ENCODE data around the gene VAV3. TPM values are rescaled to one million over a fixed set of nuclear protein-coding genes. Genes with fewer than 3 reads are reported as not detected.

Gene VAV3
- total and polyA plus RNA-seq, 2 of the 13 experiments (the other 11 are each of a cell fraction or from before 2014, with no cell fraction given), result 15.9 to 29.8 TPM

DNA sequence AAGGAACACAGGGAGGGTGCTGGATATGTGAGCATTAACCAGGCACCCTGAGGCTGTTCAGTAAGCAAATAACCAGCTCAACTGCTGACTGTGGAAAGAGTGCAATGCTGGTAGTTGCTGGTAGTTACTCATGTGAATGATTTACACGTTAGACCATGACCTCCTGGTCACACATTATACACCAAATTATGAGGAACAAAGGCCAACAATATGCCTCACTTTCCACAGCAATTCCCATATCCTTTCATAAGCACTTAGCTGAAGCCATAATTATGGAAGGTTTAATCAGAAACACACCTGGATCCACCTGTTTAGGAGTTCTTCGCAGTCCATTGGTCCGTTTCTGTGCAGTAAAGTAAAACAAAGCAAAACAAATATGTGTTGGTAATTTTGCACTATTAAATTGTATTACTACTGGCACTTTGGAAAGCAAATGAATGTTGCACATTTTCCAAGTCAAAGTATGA lies 281.8 kb downstream of the VAV3 start (continued):
- TF ChIP-seq, protein P1, sequence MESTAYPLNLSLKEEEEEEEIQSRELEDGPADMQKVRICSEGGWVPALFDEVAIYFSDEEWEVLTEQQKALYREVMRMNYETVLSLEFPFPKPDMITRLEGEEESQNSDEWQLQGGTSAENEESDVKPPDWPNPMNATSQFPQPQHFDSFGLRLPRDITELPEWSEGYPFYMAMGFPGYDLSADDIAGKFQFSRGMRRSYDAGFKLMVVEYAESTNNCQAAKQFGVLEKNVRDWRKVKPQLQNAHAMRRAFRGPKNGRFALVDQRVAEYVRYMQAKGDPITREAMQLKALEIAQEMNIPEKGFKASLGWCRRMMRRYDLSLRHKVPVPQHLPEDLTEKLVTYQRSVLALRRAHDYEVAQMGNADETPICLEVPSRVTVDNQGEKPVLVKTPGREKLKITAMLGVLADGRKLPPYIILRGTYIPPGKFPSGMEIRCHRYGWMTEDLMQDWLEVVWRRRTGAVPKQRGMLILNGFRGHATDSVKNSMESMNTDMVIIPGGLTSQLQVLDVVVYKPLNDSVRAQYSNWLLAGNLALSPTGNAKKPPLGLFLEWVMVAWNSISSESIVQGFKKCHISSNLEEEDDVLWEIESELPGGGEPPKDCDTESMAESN (CRISPR knock-in tag; conservative IDR thresholded peaks at IDR 0.05), result no peak
- TF ChIP-seq FOXC1 (CRISPR knock-in tag; IDR thresholded peaks at IDR 0.05; ENCODE audit: borderline replicate concordance) (no peak), RAD21 (CRISPR knock-in tag; IDR thresholded peaks at IDR 0.05) (no peak), ZSCAN22 (CRISPR knock-in tag; IDR thresholded peaks at IDR 0.05) (no peak), FOXP1 (IDR thresholded peaks at IDR 0.05) (no peak), FOXP1 (CRISPR knock-in tag; IDR thresholded peaks at IDR 0.05) (peak; percentile 62; the same call in 1 of the 2 replicates), ZNF3 (CRISPR knock-in tag; IDR thresholded peaks at IDR 0.05) (no peak), HDAC6 (IDR thresholded peaks at IDR 0.05; ENCODE audit: low read depth, low read length) (no peak), ZNF772 (CRISPR knock-in tag; IDR thresholded peaks at IDR 0.05) (0 out of 2 replicates have a peak, but pooled peaks have one; percentile 27), ZNF768 (CRISPR knock-in tag; IDR thresholded peaks at IDR 0.05) (no peak), LCORL (IDR thresholded peaks at IDR 0.05) (no peak), LCORL (CRISPR knock-in tag; IDR thresholded peaks at IDR 0.05) (0 out of 2 replicates have a peak, but pooled peaks have one; percentile 19), HNRNPH1 (optimal IDR thresholded peaks at IDR 0.05; ENCODE audit: low read depth, low read length) (no peak), ZNF441 (CRISPR knock-in tag; IDR thresholded peaks at IDR 0.05; ENCODE audit: borderline replicate concordance) (peak; percentile 51; the same call in 1 of the 2 replicates), ZNF234 (CRISPR knock-in tag; conservative IDR thresholded peaks at IDR 0.05) (no peak), CENPX (CRISPR knock-in tag; IDR thresholded peaks at IDR 0.05) (no peak), DPF2 (CRISPR knock-in tag; IDR thresholded peaks at IDR 0.05; ENCODE audit: borderline replicate concordance, low read depth) (peak; percentile 70; the same call in 1 of the 2 replicates)
- TF ChIP-seq, protein P2, sequence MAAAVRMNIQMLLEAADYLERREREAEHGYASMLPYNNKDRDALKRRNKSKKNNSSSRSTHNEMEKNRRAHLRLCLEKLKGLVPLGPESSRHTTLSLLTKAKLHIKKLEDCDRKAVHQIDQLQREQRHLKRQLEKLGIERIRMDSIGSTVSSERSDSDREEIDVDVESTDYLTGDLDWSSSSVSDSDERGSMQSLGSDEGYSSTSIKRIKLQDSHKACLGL (CRISPR knock-in tag; IDR thresholded peaks at IDR 0.05), result no peak
- TF ChIP-seq, protein P3, sequence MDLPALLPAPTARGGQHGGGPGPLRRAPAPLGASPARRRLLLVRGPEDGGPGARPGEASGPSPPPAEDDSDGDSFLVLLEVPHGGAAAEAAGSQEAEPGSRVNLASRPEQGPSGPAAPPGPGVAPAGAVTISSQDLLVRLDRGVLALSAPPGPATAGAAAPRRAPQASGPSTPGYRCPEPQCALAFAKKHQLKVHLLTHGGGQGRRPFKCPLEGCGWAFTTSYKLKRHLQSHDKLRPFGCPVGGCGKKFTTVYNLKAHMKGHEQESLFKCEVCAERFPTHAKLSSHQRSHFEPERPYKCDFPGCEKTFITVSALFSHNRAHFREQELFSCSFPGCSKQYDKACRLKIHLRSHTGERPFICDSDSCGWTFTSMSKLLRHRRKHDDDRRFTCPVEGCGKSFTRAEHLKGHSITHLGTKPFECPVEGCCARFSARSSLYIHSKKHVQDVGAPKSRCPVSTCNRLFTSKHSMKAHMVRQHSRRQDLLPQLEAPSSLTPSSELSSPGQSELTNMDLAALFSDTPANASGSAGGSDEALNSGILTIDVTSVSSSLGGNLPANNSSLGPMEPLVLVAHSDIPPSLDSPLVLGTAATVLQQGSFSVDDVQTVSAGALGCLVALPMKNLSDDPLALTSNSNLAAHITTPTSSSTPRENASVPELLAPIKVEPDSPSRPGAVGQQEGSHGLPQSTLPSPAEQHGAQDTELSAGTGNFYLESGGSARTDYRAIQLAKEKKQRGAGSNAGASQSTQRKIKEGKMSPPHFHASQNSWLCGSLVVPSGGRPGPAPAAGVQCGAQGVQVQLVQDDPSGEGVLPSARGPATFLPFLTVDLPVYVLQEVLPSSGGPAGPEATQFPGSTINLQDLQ (CRISPR knock-in tag; IDR thresholded peaks at IDR 0.05), result no peak
- TF ChIP-seq, protein P4, sequence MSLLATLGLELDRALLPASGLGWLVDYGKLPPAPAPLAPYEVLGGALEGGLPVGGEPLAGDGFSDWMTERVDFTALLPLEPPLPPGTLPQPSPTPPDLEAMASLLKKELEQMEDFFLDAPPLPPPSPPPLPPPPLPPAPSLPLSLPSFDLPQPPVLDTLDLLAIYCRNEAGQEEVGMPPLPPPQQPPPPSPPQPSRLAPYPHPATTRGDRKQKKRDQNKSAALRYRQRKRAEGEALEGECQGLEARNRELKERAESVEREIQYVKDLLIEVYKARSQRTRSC (CRISPR knock-in tag; IDR thresholded peaks at IDR 0.05; ENCODE audit: low read depth), result no peak
- TF ChIP-seq, protein P5, sequence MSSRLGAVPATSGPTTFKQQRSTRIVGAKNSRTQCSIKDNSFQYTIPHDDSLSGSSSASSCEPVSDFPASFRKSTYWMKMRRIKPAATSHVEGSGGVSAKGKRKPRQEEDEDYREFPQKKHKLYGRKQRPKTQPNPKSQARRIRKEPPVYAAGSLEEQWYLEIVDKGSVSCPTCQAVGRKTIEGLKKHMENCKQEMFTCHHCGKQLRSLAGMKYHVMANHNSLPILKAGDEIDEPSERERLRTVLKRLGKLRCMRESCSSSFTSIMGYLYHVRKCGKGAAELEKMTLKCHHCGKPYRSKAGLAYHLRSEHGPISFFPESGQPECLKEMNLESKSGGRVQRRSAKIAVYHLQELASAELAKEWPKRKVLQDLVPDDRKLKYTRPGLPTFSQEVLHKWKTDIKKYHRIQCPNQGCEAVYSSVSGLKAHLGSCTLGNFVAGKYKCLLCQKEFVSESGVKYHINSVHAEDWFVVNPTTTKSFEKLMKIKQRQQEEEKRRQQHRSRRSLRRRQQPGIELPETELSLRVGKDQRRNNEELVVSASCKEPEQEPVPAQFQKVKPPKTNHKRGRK (CRISPR knock-in tag; IDR thresholded peaks at IDR 0.05), result no peak
- TF ChIP-seq, protein P6, sequence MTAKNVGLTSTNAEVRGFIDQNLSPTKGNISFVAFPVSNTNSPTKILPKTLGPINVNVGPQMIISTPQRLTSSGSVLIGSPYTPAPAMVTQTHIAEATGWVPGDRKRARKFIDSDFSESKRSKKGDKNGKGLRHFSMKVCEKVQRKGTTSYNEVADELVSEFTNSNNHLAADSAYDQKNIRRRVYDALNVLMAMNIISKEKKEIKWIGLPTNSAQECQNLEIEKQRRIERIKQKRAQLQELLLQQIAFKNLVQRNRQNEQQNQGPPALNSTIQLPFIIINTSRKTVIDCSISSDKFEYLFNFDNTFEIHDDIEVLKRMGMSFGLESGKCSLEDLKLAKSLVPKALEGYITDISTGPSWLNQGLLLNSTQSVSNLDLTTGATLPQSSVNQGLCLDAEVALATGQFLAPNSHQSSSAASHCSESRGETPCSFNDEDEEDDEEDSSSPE (CRISPR knock-in tag; IDR thresholded peaks at IDR 0.05), result peak; percentile 19; the same call in 1 of the 2 replicates
- TF ChIP-seq, protein P7, sequence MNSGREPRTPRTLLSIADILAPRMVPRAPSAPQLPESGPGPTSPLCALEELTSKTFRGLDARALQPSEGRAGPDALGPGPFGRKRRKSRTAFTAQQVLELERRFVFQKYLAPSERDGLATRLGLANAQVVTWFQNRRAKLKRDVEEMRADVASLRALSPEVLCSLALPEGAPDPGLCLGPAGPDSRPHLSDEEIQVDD (CRISPR knock-in tag; IDR thresholded peaks at IDR 0.05; ENCODE audit: borderline replicate concordance), result no peak
